GM12878 (cell line): Measurements from ENCODE around the gene TLR10. TPM values are rescaled to one million over a fixed set of nuclear protein-coding genes. Genes with fewer than 3 reads are reported as not detected.

Experiments used
- ATAC-seq: fragments of 200-7000 bp; cut with Tn5 transposase; 3 replicates; pipeline ENCODE4 v1.9.1; 2020; ENCODE audit warnings: mild to moderate bottlenecking, moderate library complexity
- BruUV-seq: library from RNA; stranded (reverse); fragments of 400-500 nt; replicated peaks from 2 replicates; lab custom pipeline; 2021; lab: Mats Ljungman, UMichigan
- CTCF ChIA-PET: fragments of 300-600 bp; sonication (Branson Sonifier 250); formaldehyde crosslinking; extraction: SDS; loops from one replicate; lab custom pipeline; 2021; ENCODE audit warnings: inconsistent platforms; lab: Yijun Ruan, JAX
- POLR2A ChIA-PET: fragments of 350-600 bp; formaldehyde crosslinking; extraction: SDS; loops from one replicate; lab custom pipeline; 2021; ENCODE audit warnings: inconsistent platforms; lab: Charles Lee
- RAD21 ChIA-PET: fragments of 300-600 bp; sonication (Branson Sonifier 250); formaldehyde crosslinking; loops from one replicate; lab custom pipeline; 2023; ENCODE audit warnings: antibody characterized with exemption; ENCODE audit not compliant: unreplicated experiment; lab: Charles Lee
- SMC1A ChIA-PET: fragments of 300-600 bp; sonication (Branson Sonifier 250); formaldehyde crosslinking; loops from one replicate; lab custom pipeline; 2023; ENCODE audit not compliant: unreplicated experiment, uncharacterized antibody; lab: Charles Lee
- DNase-seq: peaks from one replicate; pipeline ENCODE4 v3.0.0-alpha.2; 2011; ENCODE audit warnings: low read depth, low spot score
- FAIRE-seq: peaks from 3 replicates; lab custom pipeline; 2011; peaks lifted over from hg19 to GRCh38; lab: Jason Lieb, UNC
- H2AFZ ChIP-seq: 2 replicates; pipeline ENCODE4 v1.6.0; 2011; ENCODE audit warnings: low read depth, low read length, control low read depth; ENCODE audit not compliant: control insufficient read depth
- H3K27ac ChIP-seq: 2 replicates; pipeline ENCODE4 v1.5.1; 2011; ENCODE audit warnings: control low read depth; ENCODE audit not compliant: control insufficient read depth, insufficient read depth
- H3K27me3 ChIP-seq, 2 experiments: replicated peaks in 1 of 2; 2 replicates each; pipeline versions ENCODE4 v1.6.0 to v1.6.1; 2011; ENCODE audit warnings: low read length in 1 of 2; ENCODE audit not compliant: control insufficient read depth in 2 of 2, insufficient read depth in 2 of 2
- H3K36me3 ChIP-seq, 2 experiments: 2 replicates each; pipeline ENCODE4 v1.5.1; 2011; ENCODE audit warnings: low read length in 1 of 2; ENCODE audit not compliant: control insufficient read depth in 2 of 2, insufficient read depth in 2 of 2
- H3K4me1 ChIP-seq: 2 replicates; pipeline ENCODE4 v1.6.1; 2011; ENCODE audit warnings: mild to moderate bottlenecking, low read length, moderate library complexity, mixed read lengths; ENCODE audit not compliant: control insufficient read depth, insufficient read depth
- H3K4me2 ChIP-seq: 2 replicates; pipeline ENCODE4 v1.6.0; 2011; ENCODE audit warnings: control low read depth; ENCODE audit not compliant: control insufficient read depth, insufficient read depth
- H3K4me3 ChIP-seq: fragments of 200-600 bp; sonication (generic); 2 replicates; pipeline ENCODE4 v1.5.1; 2016
- H3K79me2 ChIP-seq: 2 replicates; pipeline ENCODE4 v1.6.0; 2011; ENCODE audit warnings: low read length; ENCODE audit not compliant: control insufficient read depth, insufficient read depth
- H3K9ac ChIP-seq: 2 replicates; pipeline ENCODE4 v1.8.0; 2011; ENCODE audit warnings: low read length, control low read depth, mixed read lengths; ENCODE audit not compliant: control insufficient read depth, insufficient read depth
- H3K9me3 ChIP-seq: replicated peaks from 3 replicates; pipeline ENCODE4 v1.5.1; 2011; ENCODE audit warnings: mild to moderate bottlenecking, low read length; ENCODE audit not compliant: control insufficient read depth, insufficient read depth
- H4K20me1 ChIP-seq: 2 replicates; pipeline ENCODE4 v1.6.0; 2011; ENCODE audit not compliant: control insufficient read depth, insufficient read depth
- ATF2 ChIP-seq: IDR thresholded peaks from 2 replicates; pipeline ENCODE4 v1.6.1; 2012; ENCODE audit warnings: low read length, inconsistent platforms
- ATF7 ChIP-seq: fragments of 450-650 bp; IDR thresholded peaks from 2 replicates; pipeline ENCODE4 v1.6.1; 2016; ENCODE audit warnings: low read depth, mild to moderate bottlenecking
- BHLHE40 ChIP-seq, 2 experiments: fragments of 450-650 bp in 1 of 2; IDR thresholded peaks; 2 replicates each; pipeline ENCODE4 v1.6.1; 2011 to 2017; ENCODE audit warnings: low read depth in 2 of 2, borderline replicate concordance in 1 of 2, improper control_type of control experiment in 1 of 2, low read length in 1 of 2, mild to moderate bottlenecking in 1 of 2
- CBX3 ChIP-seq: fragments of 200-600 bp; sonication (generic); IDR thresholded peaks from 2 replicates; pipeline ENCODE4 v1.6.1; 2016; ENCODE audit warnings: low read depth, borderline replicate concordance
- CHD2 ChIP-seq: IDR thresholded peaks from 2 replicates; pipeline ENCODE4 v1.6.1; 2011; ENCODE audit warnings: low read depth, low read length, improper control_type of control experiment, borderline replicate concordance
- E4F1 ChIP-seq: fragments of 450-650 bp; IDR thresholded peaks from 2 replicates; pipeline ENCODE4 v1.6.1; 2018; ENCODE audit warnings: borderline replicate concordance, mild to moderate bottlenecking; ENCODE audit not compliant: partially characterized antibody
- SMAD1 ChIP-seq: fragments of 450-650 bp; IDR thresholded peaks from 2 replicates; pipeline ENCODE4 v1.6.1; 2018; ENCODE audit warnings: mild to moderate bottlenecking, low read depth; ENCODE audit not compliant: partially characterized antibody
- ZNF24 ChIP-seq: fragments of 450-650 bp; IDR thresholded peaks from 2 replicates; pipeline ENCODE4 v1.6.1; 2017; ENCODE audit warnings: antibody characterized with exemption, mild to moderate bottlenecking
- ZNF274 ChIP-seq: IDR thresholded peaks from one replicate; pipeline ENCODE4 v1.8.0; 2011; ENCODE audit not compliant: insufficient read length, insufficient read depth
- ZNF592 ChIP-seq: fragments of 450-650 bp; IDR thresholded peaks from 2 replicates; pipeline ENCODE4 v1.6.1; 2017; ENCODE audit warnings: mild to moderate bottlenecking, moderate library complexity
- WGBS: methylation state at CpG from one replicate; pipeline ENCODE4 v1.1.6; 2016; ENCODE audit warnings: low lambda C conversion rate; ENCODE audit not compliant: insufficient replicate concordance, insufficient coverage; ENCODE audit errors: missing lambda C conversion rate; 5-methylcytosine and 5-hydroxymethylcytosine counted together
- in situ Hi-C: fragments of 300-500 bp; cut with MboI; formaldehyde crosslinking; loops from 9 replicates; pipeline ENCODE4 v1.14.3; 2018; ENCODE audit warnings: mixed read lengths
- intact Hi-C: fragments of 100-400 bp; cut with micrococcal nuclease; formaldehyde crosslinking; loops from one replicate; pipeline ENCODE4 v1.14.2; 2022; ENCODE audit not compliant: unreplicated experiment
- polyA plus RNA-seq, 11 experiments: library from polyadenylated mRNA; depleted of rRNA in 4 of 11; unstranded in 6 of 11; stranded (reverse) in 5 of 11; fragments of >200 nt; fragmentation: Nextera tagmentation in 4 of 11; fragmentation: Illumina TruSeq in 1 of 11; extraction: Ambion mirVana in 4 of 11; extraction: Trizol in 1 of 11; gene quantifications; 1 replicate in 1 of 11; 2 replicates in 10 of 11; pipeline versions ENCODE4 v1.2.1 to v1.2.3, GENCODE V29; 2011 to 2016; ENCODE audit warnings: inconsistent platforms in 2 of 11, missing spikeins in 2 of 11, low read depth in 1 of 11
- total RNA-seq, 4 experiments: library from RNA; depleted of rRNA in 3 of 4; stranded (reverse); fragments of >200 nt in 3 of 4; fragmentation: Illumina TruSeq in 1 of 4; extraction: Trizol in 1 of 4; gene quantifications; 2 replicates each; pipeline versions ENCODE4 v1.2.1 to v1.2.3, GENCODE V29; 2013 to 2021

TLR10 gene
- total and polyA plus RNA-seq, 10 of the 15 experiments (the other 5 are each of a cell fraction or from before 2014, with no cell fraction given), result 31.5 to 149 (median 64.9) TPM

- TF ChIP-seq E4F1 (no peak), CHD2 (no peak; the same call in 1 of the 2 replicates), ATF7 (peak; percentile 98), ZNF274 (no peak), SMAD1 (no peak), ZNF24 (no peak), BHLHE40 (IDR thresholded peaks at IDR 0.05; ENCODE audit: borderline replicate concordance in 1 of 2, low read depth in 2 of 2, low read length in 1 of 2) (peak; percentile 10 to 26; a peak in 1 of 4 replicates)
- TF ChIP-seq, all 136 proteins: peak for 42
Observed at GRCh38 chr4:38820329-38821061, 37.7 kb upstream of the TLR10 start (continued).

GRCh38 chr4:38819569-38819968, 36.8 kb upstream of the TLR10 start:
- WGBS, result 4% methylated on average over 3 of the region's 3 CpGs
- in situ Hi-C loops (loop anchor here (25.0 kb wide), 1 partner anchor 1368 kb away; the partner anchor contains the start of gene RHOH), intact Hi-C loops (loop anchor here (5.0 kb wide), 1 partner anchor 37 kb away; the partner anchor contains the start of gene TLR10)
- SMC1A ChIA-PET, result interaction anchor here (0.5 to 13.0 kb wide), 17 partner anchors 9 to 687 kb away, joined by 3 to 178 read pairs (median 8); partner anchors contain the start of genes TLR1, TLR10 and TLR6
- H3K4me2 ChIP-seq, result peak overlapping the region; percentile 74
- H3K36me3 ChIP-seq, result peaks cover 0 to 2% of the 10 kb centered on the region in 2 experiments; a peak in 1 of 4 replicates
- no TSS peak for BruUV-seq
- peaks cover 5% of the 10 kb centered on the region for H3K79me2 ChIP-seq
- peak; percentile 75 for FAIRE-seq
- H3K9ac ChIP-seq, result peak overlapping the region; percentile 72
- POLR2A ChIA-PET, result interaction anchor here (0.8 to 10.2 kb wide), 11 partner anchors 10 to 90 kb away, joined by 3 to 110 read pairs (median 6); partner anchors contain the start of genes TLR1 and TLR10
- CTCF ChIA-PET, result interaction anchor here (1.2 to 7.7 kb wide), 7 partner anchors 9 to 75 kb away, joined by 3 to 49 read pairs (median 23); partner anchors contain the start of genes TLR1, TLR10 and TLR6
- peak; percentile 40 for ATAC-seq
- DNase-seq, result peak; percentile 68
- H2AFZ ChIP-seq, result no peak overlapping the region
- no peaks in the 10 kb centered on the region for H4K20me1 ChIP-seq
- peaks cover 40% of the 10 kb centered on the region for H3K4me1 ChIP-seq
- H3K27ac ChIP-seq, result peak overlapping the region; percentile 96
- H3K4me3 ChIP-seq, result peak overlapping the region; percentile 4; the same call in 1 of the 2 replicates
- peaks cover 29% of the 10 kb centered on the region for H3K9me3 ChIP-seq
- RAD21 ChIA-PET, result interaction anchor here (1.3 to 8.9 kb wide), 9 partner anchors 9 to 641 kb away, joined by 3 to 171 read pairs (median 15); partner anchors contain the start of genes TLR1, TLR10 and TLR6
- H3K27me3 ChIP-seq, result no peaks in the 10 kb centered on the region
- TF ChIP-seq ZNF592 (peak; percentile 72; the same call in 1 of the 2 replicates), CBX3 (no peak), ATF2 (no peak)
